SK-N-SH treated with all-trans-retinoic acid at 6 μM for 48 hours (cell line): ENCODE measurements around the gene USP40.

ENCODE experiments used
- ATAC-seq: fragments of 200-7000 bp; cut with Tn5 transposase; 3 replicates; pipeline ENCODE4 v1.9.1; 2020; ENCODE audit warnings: mild to moderate bottlenecking, moderate library complexity
- ARNTL ChIP-seq: fragments of 450-650 bp; formaldehyde crosslinking; IDR thresholded peaks from 2 replicates; pipeline ENCODE4 v1.5.0; 2020; ENCODE audit warnings: low read depth, mild to moderate bottlenecking, moderate library complexity, borderline replicate concordance
- BACH2 ChIP-seq: fragments of 250-450 bp; sonication (Bioruptor Pico); IDR thresholded peaks from 2 replicates; pipeline ENCODE4 v1.9.0; 2021; ENCODE audit warnings: mild to moderate bottlenecking, borderline replicate concordance
- CREB5 ChIP-seq: fragments of 250-450 bp; sonication (Bioruptor Pico); IDR thresholded peaks from 2 replicates; pipeline ENCODE4 v1.5.1; 2020; ENCODE audit warnings: low read depth, mild to moderate bottlenecking, moderate library complexity
- CSDC2 ChIP-seq: fragments of 250-450 bp; sonication (Bioruptor Pico); IDR thresholded peaks from 2 replicates; pipeline ENCODE4 v1.5.0; 2020; ENCODE audit warnings: mild to moderate bottlenecking, moderate library complexity
- CSRNP3 ChIP-seq: fragments of 250-450 bp; sonication (Bioruptor Pico); IDR thresholded peaks from 2 replicates; pipeline ENCODE4 v1.5.1; 2021; ENCODE audit warnings: mild to moderate bottlenecking, moderate library complexity
- ESRRG ChIP-seq: fragments of 250-450 bp; sonication (Bioruptor Pico); IDR thresholded peaks from 2 replicates; pipeline ENCODE4 v1.6.1; 2021; ENCODE audit warnings: mild to moderate bottlenecking
- GLIS3 ChIP-seq: fragments of 250-450 bp; sonication (Bioruptor Pico); IDR thresholded peaks from 2 replicates; pipeline ENCODE4 v1.5.0; 2020; ENCODE audit warnings: mild to moderate bottlenecking, moderate library complexity
- ISL1 ChIP-seq: fragments of 250-450 bp; sonication (Bioruptor Pico); IDR thresholded peaks from 2 replicates; pipeline ENCODE4 v2.1.2; 2022; ENCODE audit warnings: mild to moderate bottlenecking, moderate library complexity
- OSR1 ChIP-seq: fragments of 250-450 bp; sonication (Bioruptor Pico); IDR thresholded peaks from 2 replicates; pipeline ENCODE4 v1.8.0; 2022; ENCODE audit warnings: moderate library complexity, mild to moderate bottlenecking, inconsistent platforms
- PATZ1 ChIP-seq: fragments of 250-450 bp; sonication (Bioruptor Pico); IDR thresholded peaks from 2 replicates; pipeline ENCODE4 v1.8.0; 2020; ENCODE audit warnings: mild to moderate bottlenecking, moderate library complexity, borderline replicate concordance
- POU6F1 ChIP-seq: fragments of 250-450 bp; sonication (Bioruptor Pico); IDR thresholded peaks from 2 replicates; pipeline ENCODE4 v1.8.0; 2021; ENCODE audit warnings: low read depth, mild to moderate bottlenecking, moderate library complexity, borderline replicate concordance
- PPARA ChIP-seq: fragments of 250-450 bp; sonication (Bioruptor Pico); IDR thresholded peaks from 2 replicates; pipeline ENCODE4 v1.5.0; 2020; ENCODE audit warnings: mild to moderate bottlenecking, borderline replicate concordance
- SNAI2 ChIP-seq: fragments of 250-450 bp; sonication (Bioruptor Pico); IDR thresholded peaks from 2 replicates; pipeline ENCODE4 v1.5.0; 2020; ENCODE audit warnings: mild to moderate bottlenecking, moderate library complexity
- TCF4 ChIP-seq: fragments of 250-450 bp; sonication (Bioruptor Pico); IDR thresholded peaks from 2 replicates; pipeline ENCODE4 v1.8.0; 2021; ENCODE audit warnings: mild to moderate bottlenecking, moderate library complexity, borderline replicate concordance
- TOX ChIP-seq: fragments of 250-450 bp; sonication (Bioruptor Pico); IDR thresholded peaks from 2 replicates; pipeline ENCODE4 v1.8.0; 2021; ENCODE audit warnings: mild to moderate bottlenecking, moderate library complexity, borderline replicate concordance
- TSHZ2 ChIP-seq: fragments of 250-450 bp; sonication (Bioruptor Pico); IDR thresholded peaks from 2 replicates; pipeline ENCODE4 v1.5.0; 2020; ENCODE audit warnings: mild to moderate bottlenecking, moderate library complexity
- ZC3H10 ChIP-seq: fragments of 250-450 bp; sonication (Bioruptor Pico); IDR thresholded peaks from 2 replicates; pipeline ENCODE4 v1.5.1; 2021; ENCODE audit warnings: mild to moderate bottlenecking, moderate library complexity
- ZFP3 ChIP-seq: fragments of 250-450 bp; sonication (Bioruptor Pico); IDR thresholded peaks from 2 replicates; pipeline ENCODE4 v1.5.0; 2020; ENCODE audit warnings: mild to moderate bottlenecking, moderate library complexity
- ZFP30 ChIP-seq: fragments of 450-650 bp; formaldehyde crosslinking; IDR thresholded peaks from 2 replicates; pipeline ENCODE4 v1.5.0; 2022; ENCODE audit warnings: mild to moderate bottlenecking, moderate library complexity
- ZNF565 ChIP-seq: fragments of 450-650 bp; formaldehyde crosslinking; conservative IDR thresholded peaks from 2 replicates; pipeline ENCODE4 v1.5.0; 2020; ENCODE audit warnings: low read depth, mild to moderate bottlenecking, moderate library complexity
- ZNF70 ChIP-seq: fragments of 450-650 bp; formaldehyde crosslinking; IDR thresholded peaks from 2 replicates; pipeline ENCODE4 v1.5.0; 2020; ENCODE audit warnings: mild to moderate bottlenecking, moderate library complexity
- ZNF8 ChIP-seq: fragments of 450-650 bp; formaldehyde crosslinking; IDR thresholded peaks from 2 replicates; pipeline ENCODE4 v1.5.0; 2020; ENCODE audit warnings: mild to moderate bottlenecking, moderate library complexity

Gene USP40

GRCh38 chr2:233451950-233452349 is 114.6 kb downstream of the USP40 start:
- ATAC-seq = no peak
- no peak for TF ChIP-seq CREB5
- no peak for TF ChIP-seq ZFP30 (CRISPR knock-in tag)
- TF ChIP-seq CSRNP3 (CRISPR knock-in tag) = no peak
- TF ChIP-seq SNAI2 (CRISPR knock-in tag) = no peak
- no peak for TF ChIP-seq ZNF565 (CRISPR knock-in tag)
- TF ChIP-seq CSDC2 (CRISPR knock-in tag) = no peak
- TF ChIP-seq ZNF70 (CRISPR knock-in tag) = no peak
- TF ChIP-seq ARNTL (CRISPR knock-in tag) = no peak
- no peak for TF ChIP-seq BACH2 (CRISPR knock-in tag)
- TF ChIP-seq ISL1 = no peak
- no peak for TF ChIP-seq GLIS3 (CRISPR knock-in tag)
- no peak for TF ChIP-seq TSHZ2 (CRISPR knock-in tag)
- TF ChIP-seq PPARA (CRISPR knock-in tag) = no peak
- TF ChIP-seq TCF4 = no peak
- no peak for TF ChIP-seq OSR1 (CRISPR knock-in tag)
- no peak for TF ChIP-seq PATZ1 (CRISPR knock-in tag)
- no peak for TF ChIP-seq ZC3H10
- no peak for TF ChIP-seq ESRRG (CRISPR knock-in tag)
- TF ChIP-seq ZNF8 (CRISPR knock-in tag) = no peak

- no peak for ATAC-seq
- no peak for TF ChIP-seq TCF4
- no peak for TF ChIP-seq PPARA (CRISPR knock-in tag)
- TF ChIP-seq TOX (CRISPR knock-in tag) = no peak
- no peak for TF ChIP-seq CREB5
- TF ChIP-seq ZNF565 (CRISPR knock-in tag) = no peak
- no peak for TF ChIP-seq OSR1 (CRISPR knock-in tag)
- no peak for TF ChIP-seq ZFP3 (CRISPR knock-in tag)
- TF ChIP-seq POU6F1 (CRISPR knock-in tag) = no peak
- TF ChIP-seq, all 23 proteins: peak for 0
These were observed 115.6 kb downstream of the USP40 start for GRCh38 chr2:233450864-233451575.
